Stimulated activated CD8-positive, alpha-beta memory T cell treated with anti-CD3 and anti-CD28 coated beads, Interleukin-4, amount 100 ng/mL, for 48 hours (primary cell): ENCODE results near the gene PCBP3.

Source experiments
- DNase-seq: peaks from one replicate; pipeline ENCODE4 v3.0.0-alpha.2; 2020

PCBP3 gene

GRCh38 chr21:45643021-45643980 lies at the start of gene PCBP3:
Gene PCBP3 (plus strand): TSS chr21:45643725. CDS start chr21:45850086, 206,361 bp downstream.
- DNase-seq = peak; percentile 99

GRCh38 chr21:45594721-45595489 lies 48.6 kb upstream of the PCBP3 start:
- DNase-seq = no peak

- DNase-seq = no peak
These were observed 47.8 kb upstream of the PCBP3 start for GRCh38 chr21:45595574-45596295.

GRCh38 chr21:45596704-45597318 lies 46.7 kb upstream of the PCBP3 start:
- peak; percentile 95 for DNase-seq

GRCh38 chr21:45598109-45598508 lies 45.4 kb upstream of the PCBP3 start:
- no peak for DNase-seq

- DNase-seq = no peak
These were observed 44.9 kb upstream of the PCBP3 start for GRCh38 chr21:45598666-45599065.

- no peak for DNase-seq
These were observed 44.4 kb upstream of the PCBP3 start for GRCh38 chr21:45599146-45599581.

GRCh38 chr21:45600248-45600647 lies 43.3 kb upstream of the PCBP3 start:
- no peak for DNase-seq

GRCh38 chr21:45601551-45601950 lies 42.0 kb upstream of the PCBP3 start:
- no peak for DNase-seq

- DNase-seq = no peak
These were observed 41.4 kb upstream of the PCBP3 start for GRCh38 chr21:45602106-45602505.

GRCh38 chr21:45603481-45603880 lies 40.0 kb upstream of the PCBP3 start:
- DNase-seq = no peak

GRCh38 chr21:45604681-45605080 lies 38.8 kb upstream of the PCBP3 start:
- peak; percentile 9 for DNase-seq

GRCh38 chr21:45607021-45607908 lies 36.3 kb upstream of the PCBP3 start:
- peak; percentile 40 for DNase-seq

- DNase-seq = no peak
These were observed 35.6 kb upstream of the PCBP3 start for GRCh38 chr21:45607909-45608295.

- peak; percentile 24 for DNase-seq
These were observed 34.6 kb upstream of the PCBP3 start for GRCh38 chr21:45608747-45609470.

GRCh38 chr21:45609616-45610015 lies 33.9 kb upstream of the PCBP3 start:
- peak; percentile 12 for DNase-seq

- DNase-seq = peak; percentile 14
These were observed 32.2 kb upstream of the PCBP3 start for GRCh38 chr21:45611296-45611695.

GRCh38 chr21:45611939-45612664 lies 31.4 kb upstream of the PCBP3 start:
- DNase-seq = peak; percentile 11

- peak; percentile 12 for DNase-seq
These were observed 30.9 kb upstream of the PCBP3 start for GRCh38 chr21:45612665-45613019.

GRCh38 chr21:45613396-45613795 lies 30.1 kb upstream of the PCBP3 start:
- peak; percentile 22 for DNase-seq
